GM12878 (cell line): ENCODE data around the gene FBXL22.

Source experiments
- DPF2 ChIP-seq: fragments of 450-650 bp; IDR thresholded peaks from 2 replicates; pipeline ENCODE4 v1.6.1; 2017; ENCODE audit warnings: mild to moderate bottlenecking
- EP300 ChIP-seq, 2 experiments: fragments of 150-350 bp in 1 of 2; IDR thresholded peaks; 2 replicates each; pipeline ENCODE4 v1.6.1; 2011 to 2012; ENCODE audit warnings: low read depth in 2 of 2, low read length in 2 of 2, borderline replicate concordance in 1 of 2, improper control_type of control experiment in 1 of 2, inconsistent platforms in 1 of 2; ENCODE audit not compliant: control insufficient read depth in 1 of 2
- POLR2A ChIP-seq: IDR thresholded peaks from 2 replicates; pipeline ENCODE4 v1.6.1; 2011; ENCODE audit warnings: low read depth, mild to moderate bottlenecking, low read length
- POU2F2 ChIP-seq: IDR thresholded peaks from 3 replicates; pipeline ENCODE4 v1.6.1; 2011; ENCODE audit warnings: low read depth, mild to moderate bottlenecking, low read length, borderline replicate concordance
- RAD21 ChIP-seq: IDR thresholded peaks from 2 replicates; pipeline ENCODE4 v1.6.1; 2011; ENCODE audit warnings: mild to moderate bottlenecking, low read depth, low read length, moderate library complexity; ENCODE audit not compliant: insufficient read depth
- TARDBP ChIP-seq: IDR thresholded peaks from 2 replicates; pipeline ENCODE4 v1.6.1; 2016; ENCODE audit warnings: borderline replicate concordance
- TF ChIP-seq, protein P1 (sequence below), 3 experiments: IDR thresholded peaks in 2 of 3; conservative IDR thresholded peaks in 1 of 3; 2 replicates each; pipeline ENCODE4 v1.5.1; 2011; ENCODE audit warnings: low read depth in 3 of 3, low read length in 3 of 3, mild to moderate bottlenecking in 3 of 3, control low read depth in 2 of 3, moderate library complexity in 2 of 3, inconsistent platforms in 1 of 3, mixed read lengths in 1 of 3; ENCODE audit not compliant: control insufficient read depth in 2 of 3, insufficient read depth in 1 of 3; ENCODE audit errors: extremely low read depth in 1 of 3
- TF ChIP-seq, protein P2 (sequence below): IDR thresholded peaks from 2 replicates; pipeline ENCODE4 v1.6.1; 2012; ENCODE audit warnings: mild to moderate bottlenecking, low read depth, low read length

DNA sequence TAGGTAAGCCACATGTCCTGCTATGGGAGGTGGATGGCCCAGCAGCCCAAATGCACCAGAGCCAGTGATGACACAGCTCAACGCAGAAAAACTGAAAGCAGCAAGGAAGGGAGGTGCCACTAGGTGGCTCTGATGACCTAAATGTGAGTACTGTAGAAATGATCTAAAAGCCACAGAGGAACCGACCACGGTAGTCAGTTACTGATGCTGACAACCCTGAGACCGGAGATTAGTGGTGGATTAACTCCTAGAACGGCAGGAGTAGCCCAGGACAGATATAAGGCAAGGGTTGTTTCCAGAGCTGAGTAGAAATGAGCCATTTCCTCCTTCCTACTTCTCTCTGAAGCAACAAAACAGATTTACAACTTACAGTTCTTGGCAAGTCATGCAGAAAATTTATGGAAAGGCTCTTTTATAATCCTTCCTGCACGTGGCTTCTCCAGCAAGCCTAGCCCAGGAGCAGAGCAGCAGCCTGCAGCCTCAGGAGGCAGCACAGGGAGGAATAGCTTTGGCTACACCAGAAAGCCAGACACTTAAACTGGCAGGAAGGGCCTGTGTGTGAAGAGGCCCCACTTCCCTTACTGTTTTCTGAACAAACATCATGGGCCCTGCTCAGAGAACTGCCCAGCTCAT is 13.1 kb downstream of the FBXL22 start:
- TF ChIP-seq, protein P1, sequence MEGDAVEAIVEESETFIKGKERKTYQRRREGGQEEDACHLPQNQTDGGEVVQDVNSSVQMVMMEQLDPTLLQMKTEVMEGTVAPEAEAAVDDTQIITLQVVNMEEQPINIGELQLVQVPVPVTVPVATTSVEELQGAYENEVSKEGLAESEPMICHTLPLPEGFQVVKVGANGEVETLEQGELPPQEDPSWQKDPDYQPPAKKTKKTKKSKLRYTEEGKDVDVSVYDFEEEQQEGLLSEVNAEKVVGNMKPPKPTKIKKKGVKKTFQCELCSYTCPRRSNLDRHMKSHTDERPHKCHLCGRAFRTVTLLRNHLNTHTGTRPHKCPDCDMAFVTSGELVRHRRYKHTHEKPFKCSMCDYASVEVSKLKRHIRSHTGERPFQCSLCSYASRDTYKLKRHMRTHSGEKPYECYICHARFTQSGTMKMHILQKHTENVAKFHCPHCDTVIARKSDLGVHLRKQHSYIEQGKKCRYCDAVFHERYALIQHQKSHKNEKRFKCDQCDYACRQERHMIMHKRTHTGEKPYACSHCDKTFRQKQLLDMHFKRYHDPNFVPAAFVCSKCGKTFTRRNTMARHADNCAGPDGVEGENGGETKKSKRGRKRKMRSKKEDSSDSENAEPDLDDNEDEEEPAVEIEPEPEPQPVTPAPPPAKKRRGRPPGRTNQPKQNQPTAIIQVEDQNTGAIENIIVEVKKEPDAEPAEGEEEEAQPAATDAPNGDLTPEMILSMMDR (IDR thresholded peaks at IDR 0.05 in 2 of 3, conservative IDR thresholded peaks at IDR 0.05 in 1 of 3; ENCODE audit: control insufficient read depth in 2 of 3, extremely low read depth in 1 of 3, insufficient read depth in 1 of 3, low read depth in 3 of 3, low read length in 3 of 3): peak; percentile 80 to 93 (median 89)
- TF ChIP-seq, protein P2, sequence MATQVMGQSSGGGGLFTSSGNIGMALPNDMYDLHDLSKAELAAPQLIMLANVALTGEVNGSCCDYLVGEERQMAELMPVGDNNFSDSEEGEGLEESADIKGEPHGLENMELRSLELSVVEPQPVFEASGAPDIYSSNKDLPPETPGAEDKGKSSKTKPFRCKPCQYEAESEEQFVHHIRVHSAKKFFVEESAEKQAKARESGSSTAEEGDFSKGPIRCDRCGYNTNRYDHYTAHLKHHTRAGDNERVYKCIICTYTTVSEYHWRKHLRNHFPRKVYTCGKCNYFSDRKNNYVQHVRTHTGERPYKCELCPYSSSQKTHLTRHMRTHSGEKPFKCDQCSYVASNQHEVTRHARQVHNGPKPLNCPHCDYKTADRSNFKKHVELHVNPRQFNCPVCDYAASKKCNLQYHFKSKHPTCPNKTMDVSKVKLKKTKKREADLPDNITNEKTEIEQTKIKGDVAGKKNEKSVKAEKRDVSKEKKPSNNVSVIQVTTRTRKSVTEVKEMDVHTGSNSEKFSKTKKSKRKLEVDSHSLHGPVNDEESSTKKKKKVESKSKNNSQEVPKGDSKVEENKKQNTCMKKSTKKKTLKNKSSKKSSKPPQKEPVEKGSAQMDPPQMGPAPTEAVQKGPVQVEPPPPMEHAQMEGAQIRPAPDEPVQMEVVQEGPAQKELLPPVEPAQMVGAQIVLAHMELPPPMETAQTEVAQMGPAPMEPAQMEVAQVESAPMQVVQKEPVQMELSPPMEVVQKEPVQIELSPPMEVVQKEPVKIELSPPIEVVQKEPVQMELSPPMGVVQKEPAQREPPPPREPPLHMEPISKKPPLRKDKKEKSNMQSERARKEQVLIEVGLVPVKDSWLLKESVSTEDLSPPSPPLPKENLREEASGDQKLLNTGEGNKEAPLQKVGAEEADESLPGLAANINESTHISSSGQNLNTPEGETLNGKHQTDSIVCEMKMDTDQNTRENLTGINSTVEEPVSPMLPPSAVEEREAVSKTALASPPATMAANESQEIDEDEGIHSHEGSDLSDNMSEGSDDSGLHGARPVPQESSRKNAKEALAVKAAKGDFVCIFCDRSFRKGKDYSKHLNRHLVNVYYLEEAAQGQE: no peak
- TF ChIP-seq POU2F2: no peak
- no peak for TF ChIP-seq DPF2
- TF ChIP-seq POLR2A: no peak
- peak; percentile 92 for TF ChIP-seq RAD21
- no peak for TF ChIP-seq TARDBP
- TF ChIP-seq EP300 (IDR thresholded peaks at IDR 0.05; ENCODE audit: borderline replicate concordance in 1 of 2, control insufficient read depth in 1 of 2, low read depth in 2 of 2, low read length in 2 of 2): no peak
